ENCODE measurements around the gene CCDC187.

GRCh38 chr9:136268318-136268717 lies 35.6 kb downstream of the CCDC187 start:
- TF ChIP-seq, protein P1, sequence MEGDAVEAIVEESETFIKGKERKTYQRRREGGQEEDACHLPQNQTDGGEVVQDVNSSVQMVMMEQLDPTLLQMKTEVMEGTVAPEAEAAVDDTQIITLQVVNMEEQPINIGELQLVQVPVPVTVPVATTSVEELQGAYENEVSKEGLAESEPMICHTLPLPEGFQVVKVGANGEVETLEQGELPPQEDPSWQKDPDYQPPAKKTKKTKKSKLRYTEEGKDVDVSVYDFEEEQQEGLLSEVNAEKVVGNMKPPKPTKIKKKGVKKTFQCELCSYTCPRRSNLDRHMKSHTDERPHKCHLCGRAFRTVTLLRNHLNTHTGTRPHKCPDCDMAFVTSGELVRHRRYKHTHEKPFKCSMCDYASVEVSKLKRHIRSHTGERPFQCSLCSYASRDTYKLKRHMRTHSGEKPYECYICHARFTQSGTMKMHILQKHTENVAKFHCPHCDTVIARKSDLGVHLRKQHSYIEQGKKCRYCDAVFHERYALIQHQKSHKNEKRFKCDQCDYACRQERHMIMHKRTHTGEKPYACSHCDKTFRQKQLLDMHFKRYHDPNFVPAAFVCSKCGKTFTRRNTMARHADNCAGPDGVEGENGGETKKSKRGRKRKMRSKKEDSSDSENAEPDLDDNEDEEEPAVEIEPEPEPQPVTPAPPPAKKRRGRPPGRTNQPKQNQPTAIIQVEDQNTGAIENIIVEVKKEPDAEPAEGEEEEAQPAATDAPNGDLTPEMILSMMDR (IDR thresholded peaks at IDR 0.05) = peak in 2 of 7 experiments; percentile 24
- TF ChIP-seq POLR2A (IDR thresholded peaks at IDR 0.05) = no peak

Data from body of pancreas (tissue), 4 donors.